SK-N-SH (cell line): ENCODE data around the gene PLEKHH1. TPM values are rescaled to one million over a fixed set of nuclear protein-coding genes. Genes with fewer than 3 reads are reported as not detected.
A peak's percentile ranks its signal among the peaks of the same experiment; 100 is the strongest.

Source experiments
- CTCF ChIA-PET: fragments of 300-600, 350-600 bp; formaldehyde crosslinking; extraction: SDS; loops from one replicate; lab custom pipeline; 2021; lab: Yijun Ruan, JAX
- POLR2A ChIA-PET: fragments of 350-600 bp; sonication (Branson Sonifier 250); formaldehyde crosslinking; extraction: SDS; loops from one replicate; lab custom pipeline; 2020; ENCODE audit warnings: antibody characterized with exemption, inconsistent platforms; lab: Yijun Ruan, JAX
- DNase-seq: peaks from one replicate; pipeline ENCODE4 v3.0.0; 2012
- H2AFZ ChIP-seq: fragments of 200-600 bp; sonication (generic); 2 replicates; pipeline ENCODE4 v1.8.1; 2016; ENCODE audit warnings: antibody characterized with exemption, mild to moderate bottlenecking, low read depth
- H3F3A ChIP-seq: fragments of 200-600 bp; sonication (generic); replicated peaks from 2 replicates; pipeline ENCODE3; 2016; ENCODE audit warnings: antibody characterized with exemption, mild to moderate bottlenecking; ENCODE audit not compliant: insufficient read depth
- H3K27ac ChIP-seq, 2 experiments: fragments of 200-500 bp in 1 of 2; fragments of 200-600 bp in 1 of 2; sonication (Bioruptor generic) in 1 of 2; sonication (generic), shearing (Covaris generic) in 1 of 2; 2 replicates each; pipeline versions ENCODE4 v1.5.1 to v1.6.1; 2014 to 2016; ENCODE audit warnings: low read depth in 2 of 2, inconsistent platforms in 1 of 2, low read length in 1 of 2, mild to moderate bottlenecking in 1 of 2, mixed read lengths in 1 of 2
- H3K27me3 ChIP-seq: fragments of 200-600 bp; sonication (generic), shearing (Covaris generic); 2 replicates; pipeline ENCODE4 v1.6.1; 2016; ENCODE audit warnings: mixed run types; ENCODE audit not compliant: insufficient read depth
- H3K36me3 ChIP-seq, 2 experiments: fragments of 200-500 bp in 1 of 2; fragments of 200-600 bp in 1 of 2; sonication (Bioruptor generic) in 1 of 2; sonication (generic) in 1 of 2; replicated peaks in 1 of 2; 2 replicates each; pipeline versions ENCODE3 to v1.5.1; 2014 to 2016; ENCODE audit warnings: low read length in 1 of 2, mild to moderate bottlenecking in 1 of 2; ENCODE audit not compliant: insufficient read depth in 2 of 2, control insufficient read depth in 1 of 2
- H3K4me1 ChIP-seq, 2 experiments: fragments of 200-500 bp in 1 of 2; fragments of 200-600 bp in 1 of 2; sonication (Bioruptor generic) in 1 of 2; sonication (generic), shearing (Covaris generic) in 1 of 2; 2 replicates each; pipeline versions ENCODE4 v1.5.1 to v1.6.1; 2014 to 2016; ENCODE audit warnings: low read depth in 1 of 2, low read length in 1 of 2, mixed run types in 1 of 2; ENCODE audit not compliant: insufficient read depth in 2 of 2, control insufficient read depth in 1 of 2
- H3K4me2 ChIP-seq: fragments of 200-600 bp; sonication (generic), shearing (Covaris generic); 2 replicates; pipeline ENCODE4 v1.6.1; 2017; ENCODE audit warnings: mixed run types
- H3K4me3 ChIP-seq, 2 experiments: fragments of 200-500 bp in 1 of 2; fragments of 200-600 bp in 1 of 2; sonication (Bioruptor generic) in 1 of 2; sonication (generic), shearing (Covaris generic) in 1 of 2; 2 replicates each; pipeline versions ENCODE4 v1.5.1 to v1.8.1; 2014 to 2016; ENCODE audit warnings: low read depth in 2 of 2, inconsistent platforms in 1 of 2, low read length in 1 of 2, mild to moderate bottlenecking in 1 of 2, mixed read lengths in 1 of 2, moderate library complexity in 1 of 2
- H3K79me2 ChIP-seq: fragments of 200-600 bp; sonication (generic); 2 replicates; pipeline ENCODE4 v1.8.1; 2017; ENCODE audit warnings: mild to moderate bottlenecking; ENCODE audit not compliant: insufficient read depth
- H3K9ac ChIP-seq: fragments of 200-600 bp; sonication (generic); 2 replicates; pipeline ENCODE4 v1.6.1; 2017; ENCODE audit warnings: mixed run types
- H3K9me2 ChIP-seq: fragments of 200-600 bp; sonication (generic); 2 replicates; pipeline ENCODE4 v1.6.1; 2017; ENCODE audit warnings: mixed run types
- H3K9me3 ChIP-seq: fragments of 200-600 bp; sonication (generic); 2 replicates; pipeline ENCODE4 v1.6.1; 2017; ENCODE audit warnings: mixed run types, mild to moderate bottlenecking, moderate library complexity
- H4K20me1 ChIP-seq: fragments of 200-600 bp; sonication (generic); 2 replicates; pipeline ENCODE4 v1.6.1; 2017; ENCODE audit warnings: mild to moderate bottlenecking, mixed run types; ENCODE audit not compliant: insufficient read depth
- CHD2 ChIP-seq: fragments of 150-350 bp; IDR thresholded peaks from 2 replicates; pipeline ENCODE4 v1.6.1; 2018; ENCODE audit warnings: low read length; ENCODE audit not compliant: partially characterized antibody
- ELF1 ChIP-seq: IDR thresholded peaks from 2 replicates; pipeline ENCODE4 v1.4.0; 2012
- EP300 ChIP-seq, 2 experiments: IDR thresholded peaks; 2 replicates each; pipeline versions ENCODE4 v1.4.0 to v1.6.1; 2012; ENCODE audit warnings: borderline replicate concordance in 1 of 2, low read depth in 1 of 2, low read length in 1 of 2
- GABPA ChIP-seq: IDR thresholded peaks from 2 replicates; pipeline ENCODE4 v1.4.0; 2012; ENCODE audit warnings: low read depth, mild to moderate bottlenecking
- GATA2 ChIP-seq: sonication (generic); formaldehyde crosslinking; IDR thresholded peaks from 2 replicates; pipeline ENCODE4 v1.5.0; 2020; ENCODE audit warnings: mild to moderate bottlenecking, missing genetic modification reagents
- JUND ChIP-seq: IDR thresholded peaks from 2 replicates; pipeline ENCODE4 v1.4.0; 2012
- MEF2A ChIP-seq: IDR thresholded peaks from 2 replicates; pipeline ENCODE4 v1.4.0; 2012; ENCODE audit warnings: low read depth, borderline replicate concordance
- MXI1 ChIP-seq: IDR thresholded peaks from 2 replicates; pipeline ENCODE4 v1.6.1; 2012; ENCODE audit warnings: mild to moderate bottlenecking, low read depth, low read length, improper control_type of control experiment
- NFIC ChIP-seq: IDR thresholded peaks from 2 replicates; pipeline ENCODE4 v1.4.0; 2012; ENCODE audit warnings: borderline replicate concordance
- NRF1 ChIP-seq: IDR thresholded peaks from 2 replicates; pipeline ENCODE4 v1.6.1; 2012; ENCODE audit warnings: low read depth, mild to moderate bottlenecking, low read length
- POLR2AphosphoS5 ChIP-seq: IDR thresholded peaks from 2 replicates; pipeline ENCODE4 v1.6.1; 2012; ENCODE audit warnings: low read depth, low read length
- RCOR1 ChIP-seq: fragments of 150-350 bp; IDR thresholded peaks from 2 replicates; pipeline ENCODE4 v1.6.1; 2017; ENCODE audit warnings: antibody characterized with exemption, low read length
- RFX5 ChIP-seq: IDR thresholded peaks from 2 replicates; pipeline ENCODE4 v1.6.1; 2012; ENCODE audit warnings: mild to moderate bottlenecking, improper control_type of control experiment, low read length
- RXRA ChIP-seq: IDR thresholded peaks from 2 replicates; pipeline ENCODE4 v1.4.0; 2012; ENCODE audit warnings: low read depth, mild to moderate bottlenecking, borderline replicate concordance
- SIN3A ChIP-seq: IDR thresholded peaks from 2 replicates; pipeline ENCODE4 v1.6.1; 2012; ENCODE audit warnings: low read depth, mild to moderate bottlenecking, low read length, moderate library complexity, borderline replicate concordance
- SMC3 ChIP-seq: IDR thresholded peaks from 2 replicates; pipeline ENCODE4 v1.6.1; 2012; ENCODE audit warnings: low read depth, low read length, improper control_type of control experiment
- TAF1 ChIP-seq: IDR thresholded peaks from 2 replicates; pipeline ENCODE4 v1.6.1; 2012; ENCODE audit warnings: low read depth, mild to moderate bottlenecking, low read length, moderate library complexity, borderline replicate concordance
- YY1 ChIP-seq: IDR thresholded peaks from 2 replicates; pipeline ENCODE4 v1.4.0; 2012; ENCODE audit warnings: low read depth, mild to moderate bottlenecking
- WGBS: methylation state at CpG from one replicate; pipeline ENCODE4 v1.1.6; 2017; ENCODE audit warnings: low lambda C conversion rate; 5-methylcytosine and 5-hydroxymethylcytosine counted together
- polyA plus RNA-seq, 3 experiments: library from polyadenylated mRNA; depleted of rRNA; stranded (reverse); fragments of >200 nt; gene quantifications; 2 replicates each; pipeline ENCODE4 v1.2.3, GENCODE V29; 2012
- TF ChIP-seq, protein P1 (sequence below): fragments of 200-600 bp; sonication (generic); IDR thresholded peaks from 2 replicates; pipeline ENCODE4 v1.6.1; 2017; ENCODE audit warnings: antibody characterized with exemption, mild to moderate bottlenecking, moderate library complexity
- TF ChIP-seq, protein P2 (sequence below): IDR thresholded peaks from 2 replicates; pipeline ENCODE4; 2012
- TF ChIP-seq, protein P3 (sequence below): IDR thresholded peaks from 2 replicates; pipeline ENCODE4 v1.6.1; 2012; ENCODE audit warnings: mild to moderate bottlenecking, low read depth, low read length, moderate library complexity
- TF ChIP-seq, protein P4 (sequence below): IDR thresholded peaks from 2 replicates; pipeline ENCODE4 v1.4.0; 2012; ENCODE audit warnings: low read depth

Gene PLEKHH1
- polyA plus RNA-seq, 1 of the 3 experiments (the other 2 are of a cell fraction): 1.6 TPM

DNA sequence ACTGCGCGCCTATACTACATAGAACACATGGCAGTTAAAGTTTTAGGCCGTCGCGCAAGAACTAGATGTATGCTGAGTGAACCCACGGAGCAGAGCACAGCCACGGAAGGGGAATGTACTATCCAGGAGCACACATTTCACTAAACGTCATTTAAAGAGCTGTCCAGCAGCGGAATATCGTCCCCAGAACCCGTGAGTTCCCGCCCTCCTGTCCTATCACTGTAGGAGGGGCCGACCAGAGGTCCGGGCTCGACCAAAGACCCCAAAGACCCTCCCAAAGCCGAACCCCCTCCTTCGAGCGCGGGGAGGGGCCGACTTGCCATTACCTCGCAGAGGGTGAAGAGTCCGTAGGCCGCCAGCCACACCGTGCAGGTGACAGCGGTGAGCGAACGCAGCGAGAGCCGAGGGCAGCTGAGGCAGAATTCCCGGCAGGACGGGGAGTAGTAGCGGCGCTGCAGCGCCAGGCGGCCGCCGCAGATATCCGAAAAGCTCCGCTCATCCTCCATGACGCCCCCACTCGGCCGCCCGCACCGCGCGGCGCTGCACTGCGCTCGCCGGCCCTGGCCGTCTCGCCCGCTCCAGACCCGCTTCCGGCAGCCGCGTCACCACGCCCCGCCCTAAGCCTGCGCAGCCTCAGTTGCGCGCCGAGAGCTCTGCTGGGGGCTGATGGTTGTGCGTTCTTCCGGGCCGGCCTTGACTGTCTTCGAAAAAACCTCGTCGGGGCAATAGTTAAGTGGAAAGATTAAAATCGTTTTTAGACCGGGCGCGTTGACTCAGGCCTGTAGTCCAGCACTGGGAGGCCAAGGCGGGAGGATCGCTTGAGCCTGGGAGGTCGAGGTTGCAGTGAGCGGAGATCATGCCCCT lies 66.8 kb downstream of the PLEKHH1 start, which contains the start of gene PIGH:
TSS of gene PIGH (minus strand) at position 571 of the 864 bp plus-strand sequence. CDS start at position 506, 65 bp downstream.
- H3K4me2 ChIP-seq: peak within 1 kb of the TSS; percentile 84
- TF ChIP-seq NFIC: no peak
- TF ChIP-seq MXI1: peak; percentile 71; the same call in 1 of the 2 replicates
- peak; percentile 57 for TF ChIP-seq GABPA
- TF ChIP-seq YY1: peak; percentile 50; the same call in 1 of the 2 replicates
- peak; percentile 85 for TF ChIP-seq ELF1
- no peak for TF ChIP-seq MEF2A
- no peak for TF ChIP-seq RXRA
- peak; percentile 67; the same call in 1 of the 2 replicates for TF ChIP-seq SIN3A
- TF ChIP-seq, protein P1, sequence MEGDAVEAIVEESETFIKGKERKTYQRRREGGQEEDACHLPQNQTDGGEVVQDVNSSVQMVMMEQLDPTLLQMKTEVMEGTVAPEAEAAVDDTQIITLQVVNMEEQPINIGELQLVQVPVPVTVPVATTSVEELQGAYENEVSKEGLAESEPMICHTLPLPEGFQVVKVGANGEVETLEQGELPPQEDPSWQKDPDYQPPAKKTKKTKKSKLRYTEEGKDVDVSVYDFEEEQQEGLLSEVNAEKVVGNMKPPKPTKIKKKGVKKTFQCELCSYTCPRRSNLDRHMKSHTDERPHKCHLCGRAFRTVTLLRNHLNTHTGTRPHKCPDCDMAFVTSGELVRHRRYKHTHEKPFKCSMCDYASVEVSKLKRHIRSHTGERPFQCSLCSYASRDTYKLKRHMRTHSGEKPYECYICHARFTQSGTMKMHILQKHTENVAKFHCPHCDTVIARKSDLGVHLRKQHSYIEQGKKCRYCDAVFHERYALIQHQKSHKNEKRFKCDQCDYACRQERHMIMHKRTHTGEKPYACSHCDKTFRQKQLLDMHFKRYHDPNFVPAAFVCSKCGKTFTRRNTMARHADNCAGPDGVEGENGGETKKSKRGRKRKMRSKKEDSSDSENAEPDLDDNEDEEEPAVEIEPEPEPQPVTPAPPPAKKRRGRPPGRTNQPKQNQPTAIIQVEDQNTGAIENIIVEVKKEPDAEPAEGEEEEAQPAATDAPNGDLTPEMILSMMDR: peak; percentile 58
- no peak for TF ChIP-seq EP300 (IDR thresholded peaks at IDR 0.05; ENCODE audit: borderline replicate concordance in 1 of 2, low read depth in 1 of 2, low read length in 1 of 2)
- TF ChIP-seq SMC3: no peak; the same call in 1 of the 2 replicates
- TF ChIP-seq, protein P2, sequence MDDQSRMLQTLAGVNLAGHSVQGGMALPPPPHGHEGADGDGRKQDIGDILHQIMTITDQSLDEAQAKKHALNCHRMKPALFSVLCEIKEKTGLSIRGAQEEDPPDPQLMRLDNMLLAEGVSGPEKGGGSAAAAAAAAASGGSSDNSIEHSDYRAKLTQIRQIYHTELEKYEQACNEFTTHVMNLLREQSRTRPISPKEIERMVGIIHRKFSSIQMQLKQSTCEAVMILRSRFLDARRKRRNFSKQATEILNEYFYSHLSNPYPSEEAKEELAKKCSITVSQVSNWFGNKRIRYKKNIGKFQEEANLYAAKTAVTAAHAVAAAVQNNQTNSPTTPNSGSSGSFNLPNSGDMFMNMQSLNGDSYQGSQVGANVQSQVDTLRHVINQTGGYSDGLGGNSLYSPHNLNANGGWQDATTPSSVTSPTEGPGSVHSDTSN: peak; percentile 28; the same call in 1 of the 2 replicates
- TF ChIP-seq CHD2: peak; percentile 24
- TF ChIP-seq JUND: no peak
- TF ChIP-seq NRF1: peak; percentile 88
- peak; percentile 70; the same call in 1 of the 2 replicates for TF ChIP-seq TAF1
- peak; percentile 82 for TF ChIP-seq POLR2AphosphoS5
- TF ChIP-seq RCOR1: no peak
- TF ChIP-seq, protein P3, sequence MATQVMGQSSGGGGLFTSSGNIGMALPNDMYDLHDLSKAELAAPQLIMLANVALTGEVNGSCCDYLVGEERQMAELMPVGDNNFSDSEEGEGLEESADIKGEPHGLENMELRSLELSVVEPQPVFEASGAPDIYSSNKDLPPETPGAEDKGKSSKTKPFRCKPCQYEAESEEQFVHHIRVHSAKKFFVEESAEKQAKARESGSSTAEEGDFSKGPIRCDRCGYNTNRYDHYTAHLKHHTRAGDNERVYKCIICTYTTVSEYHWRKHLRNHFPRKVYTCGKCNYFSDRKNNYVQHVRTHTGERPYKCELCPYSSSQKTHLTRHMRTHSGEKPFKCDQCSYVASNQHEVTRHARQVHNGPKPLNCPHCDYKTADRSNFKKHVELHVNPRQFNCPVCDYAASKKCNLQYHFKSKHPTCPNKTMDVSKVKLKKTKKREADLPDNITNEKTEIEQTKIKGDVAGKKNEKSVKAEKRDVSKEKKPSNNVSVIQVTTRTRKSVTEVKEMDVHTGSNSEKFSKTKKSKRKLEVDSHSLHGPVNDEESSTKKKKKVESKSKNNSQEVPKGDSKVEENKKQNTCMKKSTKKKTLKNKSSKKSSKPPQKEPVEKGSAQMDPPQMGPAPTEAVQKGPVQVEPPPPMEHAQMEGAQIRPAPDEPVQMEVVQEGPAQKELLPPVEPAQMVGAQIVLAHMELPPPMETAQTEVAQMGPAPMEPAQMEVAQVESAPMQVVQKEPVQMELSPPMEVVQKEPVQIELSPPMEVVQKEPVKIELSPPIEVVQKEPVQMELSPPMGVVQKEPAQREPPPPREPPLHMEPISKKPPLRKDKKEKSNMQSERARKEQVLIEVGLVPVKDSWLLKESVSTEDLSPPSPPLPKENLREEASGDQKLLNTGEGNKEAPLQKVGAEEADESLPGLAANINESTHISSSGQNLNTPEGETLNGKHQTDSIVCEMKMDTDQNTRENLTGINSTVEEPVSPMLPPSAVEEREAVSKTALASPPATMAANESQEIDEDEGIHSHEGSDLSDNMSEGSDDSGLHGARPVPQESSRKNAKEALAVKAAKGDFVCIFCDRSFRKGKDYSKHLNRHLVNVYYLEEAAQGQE: peak; percentile 88
- no peak for TF ChIP-seq RFX5
- no peak for TF ChIP-seq GATA2 (CRISPR knock-in tag)
- TF ChIP-seq, protein P4, sequence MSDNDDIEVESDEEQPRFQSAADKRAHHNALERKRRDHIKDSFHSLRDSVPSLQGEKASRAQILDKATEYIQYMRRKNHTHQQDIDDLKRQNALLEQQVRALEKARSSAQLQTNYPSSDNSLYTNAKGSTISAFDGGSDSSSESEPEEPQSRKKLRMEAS: peak; percentile 58; the same call in 1 of the 2 replicates
- no peaks in the 10 kb centered on the region for H3K36me3 ChIP-seq
- DNase-seq: peak; percentile 97
- H3F3A ChIP-seq: peaks cover 3% of the 10 kb centered on the region
- peaks cover 0 to 6% of the 10 kb centered on the region in 2 experiments; a peak in 2 of 4 replicates for H3K4me1 ChIP-seq
- no peaks in the 10 kb centered on the region for H3K9me2 ChIP-seq
- peak within 1 kb of the TSS; percentile 65 to 66 for H3K27ac ChIP-seq
- peak within 1 kb of the TSS; percentile 77 to 90 for H3K4me3 ChIP-seq
- peak within 1 kb of the TSS; percentile 89 for H2AFZ ChIP-seq
- no peaks in the 10 kb centered on the region for H4K20me1 ChIP-seq
- ChIA-PET POLR2A (interaction anchor here (0.6 to 2.0 kb wide), 8 partner anchors 12 to 95 kb away, joined by 3 to 11 read pairs (median 3); partner anchors contain the start of genes PLEKHH1 and RDH11), CTCF (interaction anchor here (0.7 to 4.2 kb wide), 27 partner anchors 8 to 240 kb away, joined by 3 to 23 read pairs (median 4); partner anchors contain the start of genes ARG2, ATP6V1D, EIF2S1 and RDH12)
- H3K9ac ChIP-seq: peak within 1 kb of the TSS; percentile 59; the same call in 1 of the 2 replicates
- WGBS: 8% methylated on average over 59 of the region's 77 CpGs
- H3K27me3 ChIP-seq: no peaks in the 10 kb centered on the region
- no peaks in the 10 kb centered on the region for H3K9me3 ChIP-seq
- H3K79me2 ChIP-seq: no peaks in the 10 kb centered on the region
